Skin epidermis (tissue), 12 donors: ENCODE results near the gene FNDC3B.

Source experiments
- H3K27ac ChIP-seq, 21 experiments: fragments of 200-600 bp; sonication (generic) in 11 of 21; one replicate each; pipeline ENCODE4 v1.5.0; 2020; ENCODE audit warnings: mild to moderate bottlenecking in 3 of 21, inconsistent platforms in 2 of 21, moderate library complexity in 2 of 21
- H3K4me3 ChIP-seq, 7 experiments: fragments of 200-600 bp; sonication (generic) in 2 of 7; one replicate each; pipeline ENCODE4 v1.5.0; 2020; ENCODE audit warnings: inconsistent platforms in 2 of 7, mild to moderate bottlenecking in 2 of 7, moderate library complexity in 1 of 7

Gene FNDC3B

DNA sequence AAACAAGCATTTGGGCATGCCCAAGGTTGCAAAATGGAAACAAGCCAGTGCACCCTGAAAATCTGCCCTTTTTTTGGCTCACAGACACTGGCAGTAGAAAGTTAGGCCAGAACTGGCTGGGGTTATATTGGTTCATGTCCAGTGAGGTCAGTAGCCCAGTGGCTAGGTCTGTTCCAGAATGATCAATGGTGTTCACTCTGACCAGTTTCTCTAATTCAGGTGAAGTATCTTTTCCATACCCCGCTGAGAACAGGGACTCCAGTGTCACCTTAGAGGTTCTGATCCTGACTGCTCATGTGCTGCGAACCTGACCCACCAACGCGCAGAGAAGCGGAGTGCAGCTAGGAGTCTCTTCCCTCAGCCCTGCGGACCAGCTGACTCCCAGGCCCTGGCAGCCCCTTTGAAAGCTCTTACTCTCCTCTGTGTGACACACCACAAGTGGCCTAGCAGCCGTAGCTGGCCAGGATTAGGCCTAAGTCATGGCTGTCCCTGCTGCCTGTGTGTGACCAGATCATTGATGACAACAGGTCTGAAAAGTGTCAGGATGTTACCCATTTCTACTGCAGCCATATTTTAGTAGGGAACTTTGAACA is 285.3 kb downstream of the FNDC3B start:
- Histone ChIP-seq H3K4me3 (no peak overlapping the region), H3K27ac (peak overlapping the region in 1 of 21 experiments; percentile 30)

DNA sequence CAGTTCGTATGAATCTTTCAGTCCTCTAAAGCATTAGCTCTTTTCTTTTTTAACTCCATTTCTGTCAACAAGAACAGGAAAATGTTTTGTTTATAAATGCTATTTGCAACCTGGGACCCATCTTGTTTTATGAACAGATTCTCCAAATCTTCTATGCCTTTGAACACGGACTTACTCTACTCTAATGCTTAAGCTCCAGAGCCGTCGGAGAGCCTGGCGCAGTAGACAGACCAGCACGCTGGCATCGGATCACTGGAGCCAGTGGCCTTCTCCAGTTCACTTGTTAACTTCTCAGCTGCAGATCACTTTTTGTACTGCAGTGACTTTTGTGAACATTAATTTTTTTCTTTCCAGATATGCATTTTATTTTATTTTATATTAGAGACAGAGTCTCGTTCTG is 286.1 kb downstream of the FNDC3B start:
- no peak overlapping the region for H3K27ac ChIP-seq
- H3K4me3 ChIP-seq, result no peak overlapping the region

DNA sequence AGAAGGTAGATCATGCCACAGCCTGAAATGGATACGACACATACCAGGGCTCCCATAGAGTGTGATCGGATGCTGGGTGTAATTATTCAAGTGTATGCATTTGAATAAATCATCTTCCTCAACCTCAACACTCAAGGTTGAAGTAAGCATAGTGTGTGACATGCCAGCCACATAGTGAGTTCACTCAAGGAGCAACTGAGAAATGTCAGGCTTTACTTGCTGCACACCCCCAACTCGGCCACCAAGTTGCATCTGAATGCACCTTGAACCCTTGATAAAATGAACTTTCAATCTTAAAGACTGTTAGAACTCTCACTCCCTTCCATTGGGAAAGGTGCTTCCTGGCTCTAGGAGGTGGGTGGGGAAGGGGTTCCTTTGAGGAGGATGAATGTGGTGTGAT is 287.6 kb downstream of the FNDC3B start:
- no peak overlapping the region for H3K27ac ChIP-seq
- no peak overlapping the region for H3K4me3 ChIP-seq

DNA sequence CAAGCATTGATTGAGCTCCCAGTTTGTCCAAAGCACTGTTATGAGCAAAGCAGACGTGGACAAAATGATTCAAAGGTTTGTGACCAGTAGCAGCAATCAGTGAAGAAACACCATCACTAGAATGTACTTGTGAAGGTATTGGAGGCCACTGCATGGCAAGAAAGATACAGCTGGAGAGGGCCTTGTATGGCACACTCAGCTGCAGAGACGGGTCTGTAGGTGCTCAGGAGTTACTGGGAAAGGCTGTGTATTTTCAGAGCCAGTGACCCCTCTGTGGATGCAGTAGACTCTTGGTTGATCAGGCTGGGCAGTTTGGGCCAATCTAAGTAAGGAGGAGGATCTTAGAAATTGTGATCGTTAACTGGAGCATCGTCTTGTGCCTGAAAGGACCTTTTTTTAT is 288.9 kb downstream of the FNDC3B start:
- Histone ChIP-seq H3K4me3 (no peak overlapping the region), H3K27ac (no peak overlapping the region)

DNA sequence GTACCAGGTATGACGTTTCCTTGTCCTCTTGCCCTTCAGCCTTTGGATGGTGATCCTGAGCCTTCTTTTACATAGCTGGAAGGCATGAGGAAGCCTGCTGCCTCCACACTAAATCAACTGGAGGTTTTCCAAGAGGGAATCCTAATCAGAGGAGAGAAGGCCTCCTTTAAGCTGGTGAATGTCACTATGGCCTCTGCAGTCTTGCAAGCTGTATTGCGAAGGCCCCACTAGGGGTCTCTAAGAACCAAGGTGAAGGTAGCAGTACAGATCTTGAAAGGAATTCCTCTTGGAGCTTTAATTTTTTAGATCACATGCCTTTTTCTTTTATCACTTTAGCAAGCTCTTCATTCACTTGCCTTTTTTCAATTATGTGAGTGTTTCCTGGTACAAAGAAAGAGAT is 289.7 kb downstream of the FNDC3B start:
- Histone ChIP-seq H3K4me3 (no peak overlapping the region), H3K27ac (no peak overlapping the region)

DNA sequence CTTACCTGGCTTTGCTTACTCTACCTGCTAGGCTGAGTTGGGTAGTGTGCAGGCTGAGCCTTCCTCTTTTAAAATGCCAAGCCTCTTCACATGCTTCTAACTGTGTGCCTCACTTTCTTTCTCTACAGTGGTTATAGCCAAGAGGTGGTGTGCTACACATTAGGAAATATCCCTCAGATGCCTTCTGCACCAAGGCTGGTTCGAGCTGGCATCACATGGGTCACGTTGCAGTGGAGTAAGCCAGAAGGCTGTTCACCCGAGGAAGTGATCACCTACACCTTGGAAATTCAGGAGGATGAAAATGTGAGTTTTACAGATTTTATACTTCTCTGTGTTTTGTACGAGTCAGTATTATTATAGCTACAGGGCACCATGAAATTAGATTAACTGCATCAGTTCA is 291.0 kb downstream of the FNDC3B start:
- H3K27ac ChIP-seq, result no peak overlapping the region

DNA sequence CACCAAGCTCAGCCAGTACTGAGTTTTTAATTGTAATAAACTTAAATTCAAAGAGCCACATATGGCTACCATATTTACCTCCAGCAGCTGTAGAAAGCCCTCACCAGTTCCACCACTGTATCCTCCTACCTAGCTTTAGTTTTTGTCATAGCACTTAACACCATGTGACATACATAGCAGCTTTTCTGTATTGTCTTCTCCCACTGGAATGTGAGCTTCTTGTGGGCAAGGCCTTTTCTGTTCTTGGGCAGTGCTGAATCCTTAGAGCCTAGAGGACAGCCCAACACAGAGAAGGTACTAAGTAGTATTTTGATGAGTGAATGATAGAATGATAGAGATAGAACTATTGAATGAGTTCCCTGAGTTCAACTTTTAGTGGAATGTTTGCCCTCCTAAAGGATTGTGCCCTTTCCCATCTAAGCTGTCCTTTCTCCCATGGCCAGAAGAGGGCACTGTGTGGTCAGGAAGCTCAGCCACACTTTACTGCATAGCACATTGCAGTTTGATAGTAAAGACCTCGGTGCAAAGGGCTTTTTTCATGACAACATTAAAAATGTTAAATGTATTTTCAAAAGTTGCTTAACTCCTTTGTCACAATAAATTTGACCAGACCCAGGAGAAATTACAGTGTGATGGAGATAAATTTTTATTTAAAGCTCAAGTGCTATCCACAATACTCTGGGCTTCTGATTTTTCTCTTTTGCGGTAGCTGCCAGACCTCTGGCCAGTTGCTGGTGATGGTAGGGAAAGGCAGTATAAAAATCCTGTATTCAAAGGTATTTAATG is 293.1 kb downstream of the FNDC3B start:
- peak overlapping the region in 2 of 21 experiments; percentile 32 to 49 for H3K27ac ChIP-seq
- no peak overlapping the region for H3K4me3 ChIP-seq

More for the DNA sequence above, 291.0 kb downstream of the FNDC3B start:
- no peak overlapping the region for H3K4me3 ChIP-seq

DNA sequence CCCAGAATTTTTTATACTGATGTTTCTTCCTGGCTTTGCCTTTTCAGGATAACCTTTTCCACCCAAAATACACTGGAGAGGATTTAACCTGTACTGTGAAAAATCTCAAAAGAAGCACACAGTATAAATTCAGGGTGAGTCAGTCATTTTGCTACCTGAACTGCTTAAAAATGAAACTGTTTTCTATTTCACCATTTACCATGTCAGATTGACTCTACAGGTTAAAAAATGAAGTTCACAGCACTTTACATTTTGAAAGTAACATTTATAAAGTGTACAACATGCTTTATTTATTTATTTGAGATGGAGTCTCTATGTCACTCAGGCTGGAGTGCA is 293.6 kb downstream of the FNDC3B start:
- Histone ChIP-seq H3K27ac (no peak overlapping the region), H3K4me3 (no peak overlapping the region)

DNA sequence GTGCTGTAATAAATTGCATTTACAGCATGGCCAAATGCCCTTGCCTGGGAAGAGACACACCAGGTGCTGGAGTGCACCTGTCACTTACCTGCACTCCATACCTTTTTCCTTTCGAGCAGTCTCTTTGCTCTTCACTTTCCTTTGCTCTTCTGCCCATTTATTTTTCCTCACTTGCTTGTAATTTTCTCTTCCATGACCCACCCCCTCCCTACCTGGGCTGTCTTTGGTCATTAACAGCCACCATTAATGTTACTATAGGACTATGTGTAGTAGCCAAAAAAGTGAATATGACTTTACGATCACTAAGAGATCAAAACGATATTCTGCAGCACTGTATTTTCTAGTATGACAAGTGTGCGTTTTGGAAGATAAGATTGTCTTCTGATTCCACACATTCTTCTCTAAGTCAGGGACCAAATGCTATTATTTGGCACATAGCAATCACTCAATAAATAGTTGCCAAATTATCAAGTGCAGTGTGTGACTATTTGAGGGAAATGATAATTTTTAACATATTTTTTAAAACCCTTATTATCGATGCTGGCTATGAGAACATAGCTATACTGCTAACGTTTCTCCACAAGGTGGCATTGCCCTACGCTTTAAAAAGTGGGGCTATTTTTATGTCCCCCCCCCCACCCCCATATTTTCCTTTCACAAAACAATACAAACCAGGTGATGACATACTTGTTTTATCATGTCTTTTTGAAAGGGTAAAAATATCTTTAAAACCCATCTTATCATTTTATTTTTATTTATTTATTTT is 294.5 kb downstream of the FNDC3B start:
- Histone ChIP-seq H3K27ac (no peak overlapping the region), H3K4me3 (no peak overlapping the region)

DNA sequence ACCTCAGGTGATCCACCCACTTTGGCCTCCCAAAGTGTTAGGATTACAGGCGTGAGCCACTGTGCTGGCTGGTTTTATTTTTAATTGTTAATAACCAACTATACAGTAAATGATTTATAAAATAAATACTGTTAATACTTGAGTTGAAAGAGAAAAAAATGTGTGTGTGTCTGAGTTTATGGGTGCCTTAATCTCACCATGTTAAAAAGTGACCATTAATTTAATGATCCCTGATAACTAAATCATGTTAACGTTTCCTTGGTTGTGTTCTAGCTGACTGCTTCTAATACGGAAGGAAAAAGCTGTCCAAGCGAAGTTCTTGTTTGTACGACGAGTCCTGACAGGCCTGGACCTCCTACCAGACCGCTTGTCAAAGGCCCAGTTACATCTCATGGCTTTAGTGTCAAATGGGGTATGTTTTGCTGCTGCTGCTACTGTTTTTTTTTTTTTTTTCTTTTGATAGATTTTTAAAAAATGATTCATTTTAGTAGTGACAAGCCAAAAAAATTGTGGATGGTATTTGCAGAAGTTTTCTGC is 295.4 kb downstream of the FNDC3B start:
- no peak overlapping the region for H3K27ac ChIP-seq
- H3K4me3 ChIP-seq, result no peak overlapping the region

DNA sequence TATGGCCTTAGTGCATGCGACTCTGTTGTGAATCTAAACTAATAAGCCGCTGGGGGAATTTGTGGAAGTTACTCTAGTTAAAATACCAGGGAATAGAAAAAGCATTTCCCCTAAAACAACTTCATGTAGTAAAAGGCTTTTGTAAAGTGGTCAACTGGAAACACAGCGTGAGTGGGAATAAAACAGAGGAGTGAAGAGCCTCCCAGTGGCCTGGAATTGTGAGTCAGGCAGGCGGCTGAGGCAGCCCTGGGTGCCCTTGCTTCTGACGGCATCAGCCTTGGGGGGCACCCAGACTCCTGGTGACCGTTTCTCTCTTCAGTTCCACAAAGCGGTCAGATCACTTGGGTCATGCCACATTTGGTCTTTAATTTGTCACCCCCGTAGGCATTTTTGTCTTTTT is 300.5 kb downstream of the FNDC3B start:
- H3K27ac ChIP-seq, result no peak overlapping the region
- H3K4me3 ChIP-seq, result no peak overlapping the region

DNA sequence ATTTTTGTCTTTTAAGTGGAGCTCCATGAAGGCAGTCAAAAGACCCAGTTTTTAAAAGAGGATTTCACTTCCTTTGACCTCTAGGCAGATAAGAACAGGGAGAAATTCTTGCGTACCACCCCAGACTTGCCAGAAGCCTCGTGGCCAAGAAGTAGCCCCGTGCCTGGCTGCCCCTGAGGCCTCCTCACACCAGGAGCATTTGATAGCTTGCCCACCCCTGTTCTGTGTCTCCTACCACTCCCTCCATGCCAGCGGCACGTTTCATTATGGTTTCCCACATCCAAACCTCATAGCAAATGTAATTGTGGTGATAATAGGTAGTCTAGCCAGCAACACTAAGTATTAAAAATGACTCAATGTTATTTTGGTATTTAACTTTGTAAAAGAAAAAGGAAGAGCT is 301.2 kb downstream of the FNDC3B start:
- H3K27ac ChIP-seq, result no peak overlapping the region
- no peak overlapping the region for H3K4me3 ChIP-seq

DNA sequence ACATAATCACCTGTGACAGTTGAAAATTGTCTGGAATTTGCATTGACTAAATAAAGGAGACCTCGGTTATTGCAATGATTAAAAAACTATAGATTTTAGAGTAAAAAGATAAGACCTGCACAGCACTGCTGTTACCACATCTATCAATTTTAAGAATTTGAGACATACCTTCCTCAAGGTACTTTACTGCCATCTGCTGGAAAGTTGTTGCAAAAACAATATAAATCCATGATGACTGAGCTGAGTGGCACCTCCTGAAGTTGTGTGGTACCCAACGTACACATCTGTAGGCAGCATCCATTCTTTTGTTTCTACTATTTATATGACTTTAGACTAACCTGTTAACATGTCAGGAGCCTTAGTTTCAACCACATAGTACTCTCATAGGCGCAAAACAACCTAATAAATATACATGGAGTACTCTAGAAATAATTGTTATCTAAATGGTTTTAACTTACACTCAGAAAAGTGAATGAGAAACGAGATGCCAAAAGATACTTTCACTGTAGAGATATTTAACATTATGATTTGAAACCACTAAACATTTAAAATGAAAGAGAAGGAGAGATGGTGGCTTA is 302.2 kb downstream of the FNDC3B start:
- Histone ChIP-seq H3K27ac (no peak overlapping the region), H3K4me3 (no peak overlapping the region)

DNA sequence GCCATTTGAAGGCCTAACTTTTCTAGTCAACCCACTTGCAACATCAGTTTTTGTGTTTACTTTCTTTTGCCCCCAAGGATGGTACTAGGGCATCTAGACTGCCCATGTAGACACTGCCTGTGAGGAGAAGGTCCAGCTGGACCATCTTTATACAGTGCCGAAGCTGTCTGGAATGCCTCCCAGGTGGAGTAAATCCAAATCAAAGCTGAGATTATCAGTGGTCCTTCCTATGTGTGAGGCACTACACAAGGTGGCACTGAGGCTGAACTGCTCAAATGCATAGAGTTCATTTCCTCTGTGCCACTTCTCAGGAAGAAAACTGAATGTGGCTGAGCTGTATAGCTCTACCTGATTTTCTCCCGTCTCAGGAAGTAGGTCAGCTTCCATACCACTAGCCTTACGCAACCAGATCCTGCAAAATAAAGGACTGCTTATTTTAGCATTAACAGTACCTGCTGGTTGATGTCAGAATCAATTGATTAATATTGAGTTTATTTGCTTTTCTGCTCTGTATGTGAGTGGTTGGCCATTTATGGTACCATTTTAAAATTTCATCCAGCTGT is 302.8 kb downstream of the FNDC3B start:
- Histone ChIP-seq H3K4me3 (no peak overlapping the region), H3K27ac (no peak overlapping the region)

DNA sequence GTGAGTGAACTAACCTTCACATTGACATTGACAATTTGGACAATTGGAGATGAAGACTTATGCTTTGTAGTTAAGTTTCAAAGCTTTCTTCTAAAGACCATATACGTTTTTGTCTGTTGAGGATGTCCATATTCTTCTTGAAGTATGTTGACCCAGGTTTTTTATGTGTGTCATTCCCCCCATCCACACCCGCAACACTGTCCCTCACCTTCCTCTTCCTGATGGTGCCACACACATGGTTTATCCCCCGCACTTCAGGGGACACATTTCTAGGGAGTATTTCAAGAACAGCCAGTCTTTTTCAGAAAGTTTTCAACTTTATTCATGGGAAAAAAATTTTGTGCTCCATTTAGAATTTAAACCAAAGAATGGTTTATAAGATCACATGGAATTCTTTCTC is 303.7 kb downstream of the FNDC3B start:
- H3K4me3 ChIP-seq, result no peak overlapping the region
- no peak overlapping the region for H3K27ac ChIP-seq

DNA sequence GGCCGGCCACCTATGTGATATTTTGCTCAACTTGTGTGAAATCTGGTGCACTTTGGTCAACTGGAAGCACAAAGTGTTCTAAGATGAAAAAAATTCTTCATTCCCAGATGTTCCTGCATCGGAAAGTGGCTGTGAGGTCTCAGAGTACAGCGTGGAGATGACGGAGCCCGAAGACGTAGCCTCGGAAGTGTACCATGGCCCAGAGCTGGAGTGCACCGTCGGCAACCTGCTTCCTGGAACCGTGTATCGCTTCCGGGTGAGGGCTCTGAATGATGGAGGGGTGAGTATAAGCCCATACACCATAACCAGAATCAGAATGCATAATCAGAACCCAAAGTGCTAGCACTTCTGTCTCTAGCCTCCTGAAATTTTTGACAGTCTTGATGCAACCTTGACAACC is 304.6 kb downstream of the FNDC3B start:
- no peak overlapping the region for H3K4me3 ChIP-seq

DNA sequence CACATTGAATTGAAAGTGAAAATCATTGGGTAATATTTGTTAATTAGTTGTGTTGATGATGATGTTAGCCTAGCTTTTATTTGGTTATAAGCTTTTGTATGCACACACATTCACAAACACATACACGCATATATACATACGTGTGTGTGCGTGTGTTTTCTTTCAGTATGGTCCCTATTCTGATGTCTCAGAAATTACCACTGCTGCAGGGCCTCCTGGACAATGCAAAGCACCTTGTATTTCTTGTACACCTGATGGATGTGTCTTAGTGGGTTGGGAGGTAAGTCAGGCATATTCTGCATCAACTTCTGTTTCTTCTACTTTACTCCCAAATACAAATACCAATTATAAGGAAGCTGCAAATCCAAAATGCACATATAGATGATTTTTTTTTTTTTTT is 306.8 kb downstream of the FNDC3B start:
- H3K4me3 ChIP-seq, result no peak overlapping the region
- H3K27ac ChIP-seq, result no peak overlapping the region

More for the DNA sequence above, 304.6 kb downstream of the FNDC3B start:
- H3K27ac ChIP-seq, result no peak overlapping the region

DNA sequence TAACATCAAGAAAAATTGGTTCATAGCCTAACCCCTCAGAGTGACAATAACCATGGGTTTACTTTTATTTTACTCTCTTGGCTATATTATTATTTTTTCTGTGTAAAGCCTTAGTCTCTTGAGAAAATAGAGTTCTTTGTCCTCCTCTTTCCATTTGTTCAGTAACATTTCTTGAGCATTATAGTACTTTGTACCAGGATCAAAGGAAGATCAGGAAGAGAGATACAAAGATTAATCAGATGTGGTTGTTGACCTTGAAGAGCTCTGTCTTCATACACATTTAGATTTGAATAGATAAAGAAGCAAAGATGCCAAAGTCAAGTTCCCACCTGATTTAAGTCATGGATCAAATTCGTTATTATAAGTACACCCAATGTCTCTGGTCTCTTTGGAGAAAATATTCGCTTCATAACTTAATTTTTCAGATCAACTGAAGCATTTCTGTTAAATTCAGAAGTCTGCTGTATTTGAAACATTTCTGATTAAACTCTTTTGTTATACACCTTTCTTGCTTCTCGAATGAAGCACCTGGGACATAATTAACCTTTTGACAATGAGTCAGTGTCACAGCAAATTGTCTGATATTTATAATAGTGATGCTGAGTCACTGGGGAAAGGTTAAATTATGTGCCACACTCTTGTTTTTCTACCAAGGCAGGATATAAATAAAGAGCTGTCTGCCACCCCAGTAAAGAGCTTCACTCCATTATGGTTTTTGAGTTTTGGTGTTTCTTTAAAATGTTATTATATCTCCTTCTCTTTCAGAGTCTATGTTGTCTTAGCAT is 308.7 kb downstream of the FNDC3B start:
- Histone ChIP-seq H3K4me3 (no peak overlapping the region), H3K27ac (no peak overlapping the region)

DNA sequence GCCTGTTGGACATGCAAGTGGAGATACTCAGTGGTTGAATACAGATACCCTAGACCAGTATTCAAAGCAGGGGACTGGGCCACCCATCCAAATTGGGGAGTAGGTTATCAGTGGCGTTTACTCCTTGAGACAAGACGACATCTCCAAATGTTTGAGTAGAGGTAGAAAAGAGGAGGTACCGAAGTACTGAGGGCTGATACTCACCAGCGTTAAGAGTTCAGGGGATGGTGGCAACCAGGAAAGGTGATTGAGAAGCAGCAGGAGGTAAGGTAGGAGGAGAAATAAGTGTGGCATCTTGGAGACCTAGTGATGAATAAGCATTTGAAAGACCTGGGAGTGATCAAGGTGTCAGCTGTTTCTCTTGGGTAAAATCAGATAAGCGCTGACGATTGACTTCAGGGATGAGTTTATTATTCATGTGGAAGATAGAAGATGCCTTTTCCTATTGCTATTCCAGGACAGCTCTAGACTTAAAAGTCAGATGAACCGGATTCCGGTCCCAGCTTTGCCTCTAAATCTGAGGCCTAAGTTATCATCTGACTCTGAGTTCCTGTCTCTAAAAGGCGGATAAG is 312.6 kb downstream of the FNDC3B start:
- H3K4me3 ChIP-seq, result no peak overlapping the region
- no peak overlapping the region for H3K27ac ChIP-seq
